Trophoblast cell (in vitro differentiated cells and primary cell): ENCODE measurements around the gene CTNNA3.

ENCODE experiments used
- DNase-seq, 2 donors: peaks; one replicate each; pipeline ENCODE4 v3.0.0-alpha.2; 2016
- H2AFZ ChIP-seq: 2 replicates; pipeline ENCODE4 v1.6.1; 2013; ENCODE audit warnings: low read length, moderate library complexity, mild to moderate bottlenecking; ENCODE audit not compliant: insufficient read depth, poor library complexity
- H2AK5ac ChIP-seq: 2 replicates; pipeline ENCODE4 v1.6.1; 2013; ENCODE audit warnings: mild to moderate bottlenecking, low read length
- H2BK120ac ChIP-seq: 2 replicates; pipeline ENCODE4 v1.6.1; 2013; ENCODE audit warnings: low read length, mild to moderate bottlenecking, moderate library complexity; ENCODE audit not compliant: insufficient read depth, poor library complexity
- H2BK12ac ChIP-seq: 2 replicates; pipeline ENCODE4 v1.6.1; 2013; ENCODE audit warnings: mild to moderate bottlenecking, low read length, moderate library complexity
- H2BK5ac ChIP-seq: 2 replicates; pipeline ENCODE4 v1.6.1; 2013; ENCODE audit warnings: low read length, low read depth, moderate library complexity, mild to moderate bottlenecking; ENCODE audit not compliant: poor library complexity
- H3K14ac ChIP-seq: 2 replicates; pipeline ENCODE4 v1.6.1; 2013; ENCODE audit warnings: mild to moderate bottlenecking, low read length
- H3K18ac ChIP-seq: 2 replicates; pipeline ENCODE4 v1.6.1; 2013; ENCODE audit warnings: mild to moderate bottlenecking, low read length
- H3K23ac ChIP-seq: 2 replicates; pipeline ENCODE4 v1.6.1; 2013; ENCODE audit warnings: low read length
- H3K27ac ChIP-seq: 2 replicates; pipeline ENCODE4 v1.5.1; 2013; ENCODE audit warnings: low read depth, mild to moderate bottlenecking, inconsistent platforms, low read length, moderate library complexity
- H3K27me3 ChIP-seq: 2 replicates; pipeline ENCODE4 v1.6.1; 2013; ENCODE audit warnings: inconsistent platforms, mild to moderate bottlenecking, low read length, moderate library complexity; ENCODE audit not compliant: insufficient read depth
- H3K36me3 ChIP-seq, 2 experiments: 1 replicate in 1 of 2; 2 replicates in 1 of 2; pipeline ENCODE4 v1.6.1; 2013; ENCODE audit warnings: low read length in 2 of 2, mild to moderate bottlenecking in 2 of 2, moderate library complexity in 1 of 2; ENCODE audit not compliant: insufficient read depth in 2 of 2, control insufficient read depth in 1 of 2
- H3K4ac ChIP-seq: 2 replicates; pipeline ENCODE4 v1.6.1; 2013; ENCODE audit warnings: low read depth, mild to moderate bottlenecking, low read length, moderate library complexity
- H3K4me1 ChIP-seq, 2 experiments: 1 replicate in 1 of 2; 2 replicates in 1 of 2; pipeline ENCODE4 v1.6.1; 2013; ENCODE audit warnings: low read length in 2 of 2, mild to moderate bottlenecking in 2 of 2, moderate library complexity in 1 of 2; ENCODE audit not compliant: insufficient read depth in 2 of 2, control insufficient read depth in 1 of 2
- H3K4me2 ChIP-seq: 2 replicates; pipeline ENCODE4 v1.6.1; 2013; ENCODE audit warnings: inconsistent platforms, mild to moderate bottlenecking, low read length, moderate library complexity
- H3K4me3 ChIP-seq: 2 replicates; pipeline ENCODE4 v1.5.1; 2013; ENCODE audit warnings: mild to moderate bottlenecking, low read depth, low read length, inconsistent platforms
- H3K79me1 ChIP-seq: one replicate; pipeline ENCODE4 v1.6.1; 2013; ENCODE audit warnings: low read length
- H3K79me2 ChIP-seq: 2 replicates; pipeline ENCODE4 v1.6.1; 2013; ENCODE audit warnings: low read length, mild to moderate bottlenecking; ENCODE audit not compliant: control insufficient read depth, insufficient read depth, poor library complexity
- H3K9ac ChIP-seq: 2 replicates; pipeline ENCODE4 v1.6.1; 2013; ENCODE audit warnings: mild to moderate bottlenecking, low read length
- H3K9me3 ChIP-seq: 2 replicates; pipeline ENCODE4 v1.6.1; 2013; ENCODE audit warnings: low read depth, mild to moderate bottlenecking, control low read depth, inconsistent platforms, low read length; ENCODE audit not compliant: insufficient read depth
- H4K12ac ChIP-seq: 2 replicates; pipeline ENCODE4 v1.6.1; 2013; ENCODE audit warnings: low read depth, mild to moderate bottlenecking, low read length, moderate library complexity
- H4K8ac ChIP-seq: 2 replicates; pipeline ENCODE4 v1.6.1; 2013; ENCODE audit warnings: low read depth, mild to moderate bottlenecking, low read length, moderate library complexity
- H4K91ac ChIP-seq: one replicate; pipeline ENCODE4 v1.6.1; 2013; ENCODE audit warnings: low read depth, mild to moderate bottlenecking, low read length, moderate library complexity
- whole genome bisulfite sequencing: extraction: QIAGEN DNeasy Blood & Tissue Kit; methylation state at CpG from one replicate; pipeline ENCODE4 v1.1.7; 2013; ENCODE audit warnings: missing lambda C conversion rate; ENCODE audit not compliant: insufficient read length, insufficient coverage; ENCODE audit errors: extremely low coverage; 5-methylcytosine and 5-hydroxymethylcytosine counted together

Gene CTNNA3

DNA sequence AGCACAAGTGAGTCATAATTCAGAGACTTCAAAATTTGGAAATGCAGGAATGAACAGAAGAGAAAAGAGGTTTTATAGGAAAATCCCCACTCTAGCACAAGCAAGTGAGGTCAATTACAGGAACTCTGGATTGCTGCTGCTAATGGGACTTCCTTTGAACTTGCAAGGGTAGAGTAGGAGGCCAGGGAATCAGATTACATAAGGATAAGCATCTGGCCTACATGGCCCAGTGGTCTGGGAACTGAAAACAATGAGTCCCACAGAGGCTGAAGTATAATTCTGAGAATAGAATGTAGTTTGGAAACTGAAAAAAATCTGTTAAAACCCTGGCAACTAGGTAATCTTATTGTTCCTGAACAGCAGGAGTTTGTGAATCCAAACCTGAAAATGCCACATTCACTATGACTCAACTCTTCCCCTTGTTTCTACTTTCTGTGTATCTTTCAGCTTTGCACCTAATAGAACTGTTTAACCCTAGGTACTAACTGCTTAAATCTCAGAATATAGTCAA lies 66.5 kb downstream of the CTNNA3 start:
- no peaks in the 10 kb centered on the region for H3K27me3 ChIP-seq
- no peak overlapping the region for H2AFZ ChIP-seq
- no peak overlapping the region for H3K18ac ChIP-seq
- no peak overlapping the region for H3K23ac ChIP-seq
- H2BK120ac ChIP-seq: no peak overlapping the region
- peak overlapping the region; percentile 82 for H3K27ac ChIP-seq
- H2BK12ac ChIP-seq: no peak overlapping the region
- H3K14ac ChIP-seq: no peak overlapping the region
- no peak overlapping the region for H4K91ac ChIP-seq
- no peak overlapping the region for H3K4me3 ChIP-seq
- no peak overlapping the region for H3K4ac ChIP-seq
- H2AK5ac ChIP-seq: no peak overlapping the region
- no peaks in the 10 kb centered on the region for H3K79me2 ChIP-seq
- peaks cover 0 to 10% of the 10 kb centered on the region in 2 experiments for H3K4me1 ChIP-seq
- no peak for DNase-seq
- H4K8ac ChIP-seq: no peak overlapping the region
- peaks cover 3% of the 10 kb centered on the region for H3K79me1 ChIP-seq
- H3K9ac ChIP-seq: no peak overlapping the region
- H4K12ac ChIP-seq: no peak overlapping the region
- H3K36me3 ChIP-seq: no peaks in the 10 kb centered on the region
- no peak overlapping the region for H2BK5ac ChIP-seq
- no peaks in the 10 kb centered on the region for H3K9me3 ChIP-seq
- H3K4me2 ChIP-seq: no peak overlapping the region

DNA sequence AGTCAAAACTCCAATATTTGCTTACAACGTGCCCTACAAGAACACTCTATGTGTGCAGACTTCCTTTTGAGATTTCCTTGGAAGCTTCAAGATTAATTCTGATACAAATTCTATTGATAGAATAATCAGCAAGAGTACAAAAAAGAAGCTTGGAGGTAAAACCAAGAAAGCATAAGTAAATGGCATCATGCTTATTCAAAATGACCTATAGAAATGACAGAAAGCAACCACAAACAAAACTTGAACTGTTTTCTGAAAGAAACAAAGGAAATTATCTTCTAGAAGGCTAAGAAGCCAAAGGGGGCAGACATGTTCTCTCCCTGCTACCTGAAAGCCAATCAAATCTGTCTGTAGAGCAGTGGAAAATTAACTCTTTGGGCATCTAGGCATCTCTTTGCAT lies 73.0 kb downstream of the CTNNA3 start:
- no peak overlapping the region for H3K9ac ChIP-seq
- WGBS: no CpG with 5 or more reads among the region's 1 CpG
- no peak overlapping the region for H3K18ac ChIP-seq
- no peaks in the 10 kb centered on the region for H3K79me1 ChIP-seq
- no peaks in the 10 kb centered on the region for H3K4me1 ChIP-seq
- H2AK5ac ChIP-seq: no peak overlapping the region
- no peak overlapping the region for H3K4me3 ChIP-seq
- no peaks in the 10 kb centered on the region for H3K27me3 ChIP-seq
- DNase-seq: no peak
- no peak overlapping the region for H4K91ac ChIP-seq
- H2BK120ac ChIP-seq: no peak overlapping the region
- no peak overlapping the region for H2BK5ac ChIP-seq
- no peak overlapping the region for H4K8ac ChIP-seq
- H4K12ac ChIP-seq: no peak overlapping the region
- H3K79me2 ChIP-seq: no peaks in the 10 kb centered on the region
- no peaks in the 10 kb centered on the region for H3K36me3 ChIP-seq
- H3K4ac ChIP-seq: no peak overlapping the region
- no peak overlapping the region for H3K14ac ChIP-seq
- no peak overlapping the region for H3K27ac ChIP-seq
- no peak overlapping the region for H2BK12ac ChIP-seq
- no peak overlapping the region for H3K23ac ChIP-seq
- H3K4me2 ChIP-seq: no peak overlapping the region
- no peak overlapping the region for H2AFZ ChIP-seq
- no peaks in the 10 kb centered on the region for H3K9me3 ChIP-seq

DNA sequence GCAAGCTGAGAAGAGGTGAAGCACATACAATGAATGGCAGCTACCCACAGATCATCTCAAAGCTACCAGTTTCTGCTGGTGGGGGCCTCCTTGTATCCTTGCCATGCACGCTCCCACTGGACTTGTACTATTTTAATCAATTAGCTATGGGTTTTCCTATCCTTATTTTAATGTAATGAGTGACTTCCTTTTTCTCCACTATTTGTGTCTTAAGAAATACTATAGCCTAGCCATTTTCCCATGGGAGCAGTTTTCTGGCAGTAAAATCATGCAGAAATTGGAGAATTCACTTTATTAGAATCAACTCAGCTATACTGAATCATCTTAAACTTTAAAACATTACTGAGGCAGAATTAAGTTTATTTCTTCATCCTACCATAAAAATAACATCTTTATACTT lies 73.5 kb downstream of the CTNNA3 start:
- no peak overlapping the region for H3K14ac ChIP-seq

DNA sequence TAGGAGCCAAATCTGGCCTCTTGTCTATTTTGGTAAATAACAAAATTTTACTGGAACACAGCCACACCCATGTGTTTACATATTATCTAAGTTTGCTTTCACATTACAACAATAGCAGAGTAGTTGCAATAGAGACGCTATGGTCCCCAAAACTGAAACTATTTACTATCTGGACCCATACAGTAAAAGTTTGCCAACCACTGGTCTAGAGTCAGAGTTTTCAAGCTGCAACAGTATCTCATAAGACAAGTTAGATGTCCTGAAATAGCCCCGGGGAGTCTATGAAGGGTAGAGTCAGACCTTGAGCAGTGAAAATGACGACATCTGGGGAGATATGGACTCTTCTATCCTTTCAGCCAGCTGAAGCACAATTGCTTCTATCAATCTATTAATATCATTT lies 74.2 kb downstream of the CTNNA3 start:
- H2AFZ ChIP-seq: no peak overlapping the region
- no peak for DNase-seq
- no peak overlapping the region for H3K4me3 ChIP-seq
- no peak overlapping the region for H4K91ac ChIP-seq
- WGBS: no CpG with 5 or more reads among the region's 3 CpGs
- no peak overlapping the region for H3K4ac ChIP-seq
- no peak overlapping the region for H2BK12ac ChIP-seq
- H3K4me1 ChIP-seq: no peaks in the 10 kb centered on the region
- H3K9me3 ChIP-seq: no peaks in the 10 kb centered on the region
- no peak overlapping the region for H4K8ac ChIP-seq
- no peaks in the 10 kb centered on the region for H3K36me3 ChIP-seq
- no peak overlapping the region for H2BK5ac ChIP-seq
- H3K23ac ChIP-seq: no peak overlapping the region
- no peak overlapping the region for H2AK5ac ChIP-seq
- no peak overlapping the region for H3K14ac ChIP-seq
- no peak overlapping the region for H2BK120ac ChIP-seq
- H4K12ac ChIP-seq: no peak overlapping the region
- no peak overlapping the region for H3K27ac ChIP-seq
- H3K27me3 ChIP-seq: no peaks in the 10 kb centered on the region
- H3K4me2 ChIP-seq: no peak overlapping the region
- no peak overlapping the region for H3K18ac ChIP-seq
- H3K79me2 ChIP-seq: no peaks in the 10 kb centered on the region
- no peaks in the 10 kb centered on the region for H3K79me1 ChIP-seq
- H3K9ac ChIP-seq: no peak overlapping the region

More for the DNA sequence above, 73.5 kb downstream of the CTNNA3 start:
- no peak overlapping the region for H3K27ac ChIP-seq
- whole genome bisulfite sequencing: no CpG with 5 or more reads among the region's 1 CpG
- no peaks in the 10 kb centered on the region for H3K79me2 ChIP-seq
- H3K18ac ChIP-seq: no peak overlapping the region
- H3K4ac ChIP-seq: no peak overlapping the region
- no peaks in the 10 kb centered on the region for H3K36me3 ChIP-seq
- no peaks in the 10 kb centered on the region for H3K27me3 ChIP-seq
- no peaks in the 10 kb centered on the region for H3K79me1 ChIP-seq
- no peak overlapping the region for H4K12ac ChIP-seq
- H2BK12ac ChIP-seq: no peak overlapping the region
- H2AK5ac ChIP-seq: no peak overlapping the region
- H2BK5ac ChIP-seq: no peak overlapping the region
- no peaks in the 10 kb centered on the region for H3K4me1 ChIP-seq
- no peak for DNase-seq
- no peak overlapping the region for H3K9ac ChIP-seq
- H3K23ac ChIP-seq: no peak overlapping the region
- H3K9me3 ChIP-seq: no peaks in the 10 kb centered on the region
- H3K4me2 ChIP-seq: no peak overlapping the region
- H4K91ac ChIP-seq: no peak overlapping the region
- H3K4me3 ChIP-seq: no peak overlapping the region
- H2AFZ ChIP-seq: no peak overlapping the region
- H4K8ac ChIP-seq: no peak overlapping the region
- H2BK120ac ChIP-seq: no peak overlapping the region
